GM23338 (cell line): ENCODE results near the gene SOWAHC. TPM values are rescaled to one million over a fixed set of nuclear protein-coding genes. Genes with fewer than 3 reads are reported as not detected.
"Not testable (repeated sequence)": the region's sequence is repeated elsewhere in the genome, so short reads cannot be mapped to it uniquely, and the experiment has no call there.

ENCODE experiments used
- ATAC-seq: fragments of 200-7000 bp; cut with Tn5 transposase; 3 replicates; pipeline ENCODE4 v1.9.1; 2020
- DNase-seq: peaks from one replicate; pipeline ENCODE4 v3.0.0-alpha.2; 2015; ENCODE audit warnings: low spot score
- H2AFZ ChIP-seq: fragments of 200-600 bp; sonication (generic); 2 replicates; pipeline ENCODE4 v1.8.0; 2016; ENCODE audit warnings: antibody characterized with exemption, mild to moderate bottlenecking, moderate library complexity
- H3F3A ChIP-seq: fragments of 200-600 bp; sonication (generic); replicated peaks from 2 replicates; pipeline ENCODE4 v1.8.0; 2017; ENCODE audit warnings: antibody characterized with exemption, mixed run types, low read depth
- H3K27ac ChIP-seq: fragments of 200-600 bp; sonication (generic); 2 replicates; pipeline ENCODE4 v1.6.1; 2016; ENCODE audit warnings: low read depth
- H3K27me3 ChIP-seq: fragments of 200-600 bp; sonication (generic); 2 replicates; pipeline ENCODE4 v1.8.0; 2016; ENCODE audit warnings: mild to moderate bottlenecking, mixed run types, moderate library complexity; ENCODE audit not compliant: insufficient read depth
- H3K36me3 ChIP-seq: fragments of 200-600 bp; sonication (generic); 2 replicates; pipeline ENCODE4 v1.8.0; 2016; ENCODE audit warnings: mild to moderate bottlenecking; ENCODE audit not compliant: insufficient read depth
- H3K4me1 ChIP-seq: fragments of 200-600 bp; sonication (generic); 2 replicates; pipeline ENCODE4 v1.8.0; 2016; ENCODE audit warnings: mild to moderate bottlenecking, moderate library complexity; ENCODE audit not compliant: insufficient read depth
- H3K4me2 ChIP-seq: fragments of 200-600 bp; sonication (generic); 2 replicates; pipeline ENCODE4 v1.7.1; 2017; ENCODE audit warnings: mixed run types
- H3K4me3 ChIP-seq: fragments of 200-600 bp; sonication (generic); 2 replicates; pipeline ENCODE4 v1.6.1; 2016; ENCODE audit warnings: mixed run types
- H3K79me2 ChIP-seq: fragments of 200-600 bp; sonication (generic); replicated peaks from 2 replicates; pipeline ENCODE4 v1.8.0; 2017; ENCODE audit warnings: mild to moderate bottlenecking; ENCODE audit not compliant: insufficient read depth
- H3K9me2 ChIP-seq: fragments of 200-600 bp; sonication (generic); 2 replicates; pipeline ENCODE4 v1.8.0; 2017; ENCODE audit not compliant: insufficient read depth
- H4K20me1 ChIP-seq: fragments of 200-600 bp; sonication (generic); replicated peaks from 2 replicates; pipeline ENCODE4 v1.8.0; 2017; ENCODE audit warnings: mild to moderate bottlenecking; ENCODE audit not compliant: insufficient read depth
- H3K27ac Mint-ChIP-seq: 2 replicates; pipeline ENCODE4 v1.8.0; 2020; ENCODE audit warnings: inconsistent platforms, mild to moderate bottlenecking, moderate library complexity, mixed read lengths
- H3K27me3 Mint-ChIP-seq: 3 replicates; pipeline ENCODE4 v1.8.0; 2022; ENCODE audit warnings: low read depth, mild to moderate bottlenecking, moderate library complexity, mixed read lengths, inconsistent platforms; ENCODE audit not compliant: insufficient read depth, poor library complexity
- H3K36me3 Mint-ChIP-seq: 3 replicates; pipeline ENCODE4 v1.8.0; 2021; ENCODE audit warnings: low read depth, mild to moderate bottlenecking, inconsistent platforms, moderate library complexity, mixed read lengths
- H3K4me1 Mint-ChIP-seq: 3 replicates; pipeline ENCODE4 v1.8.0; 2020; ENCODE audit warnings: mild to moderate bottlenecking, inconsistent platforms, mixed read lengths
- H3K4me3 Mint-ChIP-seq: 3 replicates; pipeline ENCODE4 v1.8.0; 2021; ENCODE audit warnings: moderate library complexity, mild to moderate bottlenecking, inconsistent platforms, mixed read lengths
- H3K9me3 Mint-ChIP-seq: 3 replicates; pipeline ENCODE4 v1.8.0; 2020; ENCODE audit warnings: moderate library complexity, mild to moderate bottlenecking, inconsistent platforms, mixed read lengths
- EZH2phosphoT487 ChIP-seq: fragments of 200-600 bp; sonication (generic); IDR thresholded peaks from one replicate; pipeline ENCODE4 v1.8.1; 2018; ENCODE audit warnings: antibody characterized with exemption; ENCODE audit not compliant: unreplicated experiment
- polyA plus RNA-seq: library from polyadenylated mRNA; unstranded; fragments of >200 nt; fragmentation: Nextera tagmentation; extraction: Ambion mirVana; gene quantifications from 2 replicates; pipeline ENCODE4 v1.2.1, GENCODE V29; 2016
- total RNA-seq: library from RNA; depleted of rRNA; stranded (reverse); fragments of >200 nt; shearing (Covaris generic); gene quantifications from 2 replicates; pipeline ENCODE4 v1.2.3, GENCODE V29; 2014
- TF ChIP-seq, protein P1 (sequence below): IDR thresholded peaks from 2 replicates; pipeline ENCODE4 v1.6.1; 2016; ENCODE audit warnings: antibody characterized with exemption
- TF ChIP-seq, protein P2 (sequence below), 2 experiments: fragments of 200-600 bp in 1 of 2; sonication (generic) in 1 of 2; conservative IDR thresholded peaks; 2 replicates each; pipeline versions ENCODE4 v1.5.1 to v1.6.1; 2016 to 2017; ENCODE audit warnings: antibody characterized with exemption in 2 of 2, low read depth in 2 of 2, mild to moderate bottlenecking in 2 of 2, moderate library complexity in 1 of 2
- TF ChIP-seq, protein P3 (sequence below): fragments of 250-450 bp; sonication (Bioruptor Pico); IDR thresholded peaks from 2 replicates; pipeline ENCODE4 v1.5.0; 2020; ENCODE audit warnings: mild to moderate bottlenecking, moderate library complexity

Gene SOWAHC
- total and polyA plus RNA-seq, 2 experiments from 2014 or later, result 7.4 to 26.3 TPM

DNA sequence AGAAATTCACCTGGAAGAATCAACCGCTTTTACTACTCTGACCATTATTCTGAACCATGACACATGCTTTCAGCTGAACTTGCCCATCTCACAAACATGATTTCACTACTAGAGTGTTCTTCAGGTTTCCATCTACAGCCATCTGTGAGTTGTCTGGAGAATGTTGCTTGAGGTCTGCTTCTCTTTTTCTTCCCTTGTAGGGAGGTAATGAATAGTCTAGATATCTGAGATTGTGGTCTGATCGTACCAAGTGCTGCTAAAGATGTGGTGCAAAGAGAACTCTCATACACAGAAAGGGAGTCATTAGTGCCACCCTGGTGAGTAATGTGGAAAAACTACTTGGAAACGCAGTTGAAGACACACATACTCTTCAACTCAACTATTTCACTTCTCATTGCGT lies 10.2 kb downstream of the SOWAHC start (continued):
- TF ChIP-seq, protein P1, sequence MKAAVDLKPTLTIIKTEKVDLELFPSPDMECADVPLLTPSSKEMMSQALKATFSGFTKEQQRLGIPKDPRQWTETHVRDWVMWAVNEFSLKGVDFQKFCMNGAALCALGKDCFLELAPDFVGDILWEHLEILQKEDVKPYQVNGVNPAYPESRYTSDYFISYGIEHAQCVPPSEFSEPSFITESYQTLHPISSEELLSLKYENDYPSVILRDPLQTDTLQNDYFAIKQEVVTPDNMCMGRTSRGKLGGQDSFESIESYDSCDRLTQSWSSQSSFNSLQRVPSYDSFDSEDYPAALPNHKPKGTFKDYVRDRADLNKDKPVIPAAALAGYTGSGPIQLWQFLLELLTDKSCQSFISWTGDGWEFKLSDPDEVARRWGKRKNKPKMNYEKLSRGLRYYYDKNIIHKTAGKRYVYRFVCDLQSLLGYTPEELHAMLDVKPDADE, result no peak
- TF ChIP-seq, protein P2, sequence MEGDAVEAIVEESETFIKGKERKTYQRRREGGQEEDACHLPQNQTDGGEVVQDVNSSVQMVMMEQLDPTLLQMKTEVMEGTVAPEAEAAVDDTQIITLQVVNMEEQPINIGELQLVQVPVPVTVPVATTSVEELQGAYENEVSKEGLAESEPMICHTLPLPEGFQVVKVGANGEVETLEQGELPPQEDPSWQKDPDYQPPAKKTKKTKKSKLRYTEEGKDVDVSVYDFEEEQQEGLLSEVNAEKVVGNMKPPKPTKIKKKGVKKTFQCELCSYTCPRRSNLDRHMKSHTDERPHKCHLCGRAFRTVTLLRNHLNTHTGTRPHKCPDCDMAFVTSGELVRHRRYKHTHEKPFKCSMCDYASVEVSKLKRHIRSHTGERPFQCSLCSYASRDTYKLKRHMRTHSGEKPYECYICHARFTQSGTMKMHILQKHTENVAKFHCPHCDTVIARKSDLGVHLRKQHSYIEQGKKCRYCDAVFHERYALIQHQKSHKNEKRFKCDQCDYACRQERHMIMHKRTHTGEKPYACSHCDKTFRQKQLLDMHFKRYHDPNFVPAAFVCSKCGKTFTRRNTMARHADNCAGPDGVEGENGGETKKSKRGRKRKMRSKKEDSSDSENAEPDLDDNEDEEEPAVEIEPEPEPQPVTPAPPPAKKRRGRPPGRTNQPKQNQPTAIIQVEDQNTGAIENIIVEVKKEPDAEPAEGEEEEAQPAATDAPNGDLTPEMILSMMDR (conservative IDR thresholded peaks at IDR 0.05; ENCODE audit: low read depth in 2 of 2), result no peak
- no peak for TF ChIP-seq EZH2phosphoT487
- TF ChIP-seq, protein P3, sequence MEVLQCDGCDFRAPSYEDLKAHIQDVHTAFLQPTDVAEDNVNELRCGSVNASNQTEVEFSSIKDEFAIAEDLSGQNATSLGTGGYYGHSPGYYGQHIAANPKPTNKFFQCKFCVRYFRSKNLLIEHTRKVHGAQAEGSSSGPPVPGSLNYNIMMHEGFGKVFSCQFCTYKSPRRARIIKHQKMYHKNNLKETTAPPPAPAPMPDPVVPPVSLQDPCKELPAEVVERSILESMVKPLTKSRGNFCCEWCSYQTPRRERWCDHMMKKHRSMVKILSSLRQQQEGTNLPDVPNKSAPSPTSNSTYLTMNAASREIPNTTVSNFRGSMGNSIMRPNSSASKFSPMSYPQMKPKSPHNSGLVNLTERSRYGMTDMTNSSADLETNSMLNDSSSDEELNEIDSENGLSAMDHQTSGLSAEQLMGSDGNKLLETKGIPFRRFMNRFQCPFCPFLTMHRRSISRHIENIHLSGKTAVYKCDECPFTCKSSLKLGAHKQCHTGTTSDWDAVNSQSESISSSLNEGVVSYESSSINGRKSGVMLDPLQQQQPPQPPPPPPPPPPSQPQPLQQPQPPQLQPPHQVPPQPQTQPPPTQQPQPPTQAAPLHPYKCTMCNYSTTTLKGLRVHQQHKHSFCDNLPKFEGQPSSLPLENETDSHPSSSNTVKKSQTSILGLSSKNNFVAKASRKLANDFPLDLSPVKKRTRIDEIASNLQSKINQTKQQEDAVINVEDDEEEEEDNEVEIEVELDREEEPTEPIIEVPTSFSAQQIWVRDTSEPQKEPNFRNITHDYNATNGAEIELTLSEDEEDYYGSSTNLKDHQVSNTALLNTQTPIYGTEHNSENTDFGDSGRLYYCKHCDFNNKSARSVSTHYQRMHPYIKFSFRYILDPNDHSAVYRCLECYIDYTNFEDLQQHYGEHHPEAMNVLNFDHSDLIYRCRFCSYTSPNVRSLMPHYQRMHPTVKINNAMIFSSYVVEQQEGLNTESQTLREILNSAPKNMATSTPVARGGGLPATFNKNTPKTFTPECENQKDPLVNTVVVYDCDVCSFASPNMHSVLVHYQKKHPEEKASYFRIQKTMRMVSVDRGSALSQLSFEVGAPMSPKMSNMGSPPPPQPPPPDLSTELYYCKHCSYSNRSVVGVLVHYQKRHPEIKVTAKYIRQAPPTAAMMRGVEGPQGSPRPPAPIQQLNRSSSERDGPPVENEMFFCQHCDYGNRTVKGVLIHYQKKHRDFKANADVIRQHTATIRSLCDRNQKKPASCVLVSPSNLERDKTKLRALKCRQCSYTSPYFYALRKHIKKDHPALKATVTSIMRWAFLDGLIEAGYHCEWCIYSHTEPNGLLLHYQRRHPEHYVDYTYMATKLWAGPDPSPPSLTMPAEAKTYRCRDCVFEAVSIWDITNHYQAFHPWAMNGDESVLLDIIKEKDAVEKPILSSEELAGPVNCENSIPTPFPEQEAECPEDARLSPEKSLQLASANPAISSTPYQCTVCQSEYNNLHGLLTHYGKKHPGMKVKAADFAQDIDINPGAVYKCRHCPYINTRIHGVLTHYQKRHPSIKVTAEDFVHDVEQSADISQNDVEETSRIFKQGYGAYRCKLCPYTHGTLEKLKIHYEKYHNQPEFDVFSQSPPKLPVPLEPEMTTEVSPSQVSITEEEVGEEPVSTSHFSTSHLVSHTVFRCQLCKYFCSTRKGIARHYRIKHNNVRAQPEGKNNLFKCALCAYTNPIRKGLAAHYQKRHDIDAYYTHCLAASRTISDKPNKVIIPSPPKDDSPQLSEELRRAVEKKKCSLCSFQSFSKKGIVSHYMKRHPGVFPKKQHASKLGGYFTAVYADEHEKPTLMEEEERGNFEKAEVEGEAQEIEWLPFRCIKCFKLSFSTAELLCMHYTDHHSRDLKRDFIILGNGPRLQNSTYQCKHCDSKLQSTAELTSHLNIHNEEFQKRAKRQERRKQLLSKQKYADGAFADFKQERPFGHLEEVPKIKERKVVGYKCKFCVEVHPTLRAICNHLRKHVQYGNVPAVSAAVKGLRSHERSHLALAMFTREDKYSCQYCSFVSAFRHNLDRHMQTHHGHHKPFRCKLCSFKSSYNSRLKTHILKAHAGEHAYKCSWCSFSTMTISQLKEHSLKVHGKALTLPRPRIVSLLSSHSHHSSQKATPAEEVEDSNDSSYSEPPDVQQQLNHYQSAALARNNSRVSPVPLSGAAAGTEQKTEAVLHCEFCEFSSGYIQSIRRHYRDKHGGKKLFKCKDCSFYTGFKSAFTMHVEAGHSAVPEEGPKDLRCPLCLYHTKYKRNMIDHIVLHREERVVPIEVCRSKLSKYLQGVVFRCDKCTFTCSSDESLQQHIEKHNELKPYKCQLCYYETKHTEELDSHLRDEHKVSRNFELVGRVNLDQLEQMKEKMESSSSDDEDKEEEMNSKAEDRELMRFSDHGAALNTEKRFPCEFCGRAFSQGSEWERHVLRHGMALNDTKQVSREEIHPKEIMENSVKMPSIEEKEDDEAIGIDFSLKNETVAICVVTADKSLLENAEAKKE (CRISPR knock-in tag), result no peak

DNA sequence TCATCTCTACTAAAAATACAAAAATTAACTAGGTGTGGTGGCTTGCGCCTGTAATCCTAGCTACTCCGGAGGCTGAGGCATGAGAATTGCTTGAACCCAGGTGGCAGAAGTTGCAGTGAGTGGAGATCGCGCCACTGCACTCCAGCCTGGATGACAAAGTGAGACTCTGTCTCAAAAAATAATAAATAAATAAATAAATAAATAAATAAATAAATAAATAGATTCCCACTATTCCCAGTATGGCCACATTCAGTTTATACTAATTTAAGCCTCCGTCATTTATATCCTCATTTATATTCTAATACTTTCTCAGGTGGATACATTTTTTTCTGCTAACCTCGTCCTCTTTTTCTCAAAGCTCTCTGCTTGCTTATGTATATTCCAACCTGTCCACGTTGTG lies 14.2 kb downstream of the SOWAHC start:
- H3K9me2 ChIP-seq, H3K4me2 ChIP-seq, H3K9me3 Mint-ChIP-seq, H3K4me3 Mint-ChIP-seq, H3K4me1 ChIP-seq, H3K36me3 Mint-ChIP-seq, H3K27me3 ChIP-seq, H3K36me3 ChIP-seq, H3K79me2 ChIP-seq, H3F3A ChIP-seq, H2AFZ ChIP-seq, H3K27me3 Mint-ChIP-seq, H3K4me1 Mint-ChIP-seq, H4K20me1 ChIP-seq, DNase-seq, H3K27ac ChIP-seq, ATAC-seq, H3K4me3 ChIP-seq, H3K27ac Mint-ChIP-seq: not testable (repeated sequence)
